NB4 (cell line): ENCODE results near the gene COMMD1.

Experiments
- CTCF ChIP-seq: IDR thresholded peaks from one replicate; pipeline ENCODE4 v1.5.1; 2012; ENCODE audit warnings: low read depth, low read length
- MYC ChIP-seq: IDR thresholded peaks from 2 replicates; pipeline ENCODE4 v1.6.1; 2011; ENCODE audit warnings: low read depth, low read length

GRCh38 chr2:62112179-62112578 lies 206.7 kb downstream of the COMMD1 start:
- TF ChIP-seq MYC (no peak), CTCF (no peak)
